Esophagus squamous epithelium (tissue), 4 donors: ENCODE measurements around the gene ZNF549.

Experiments used
- CTCF ChIP-seq, 6 experiments: fragments of 450-650 bp in 4 of 6; fragments of 200-600 bp in 2 of 6; sonication (generic) in 2 of 6; IDR thresholded peaks; one replicate each; pipeline ENCODE4 v1.5.1; 2016 to 2019; ENCODE audit warnings: antibody characterized with exemption in 6 of 6, mild to moderate bottlenecking in 4 of 6, moderate library complexity in 4 of 6
- POLR2A ChIP-seq, 4 donors: fragments of 450-650 bp; IDR thresholded peaks; one replicate each; pipeline ENCODE4 v1.6.1; 2017; ENCODE audit warnings: antibody characterized with exemption in 4 of 4, mild to moderate bottlenecking in 4 of 4, moderate library complexity in 3 of 4

GRCh38 chr19:57558525-57558924, 31.4 kb downstream of the ZNF549 start:
- TF ChIP-seq CTCF (IDR thresholded peaks at IDR 0.05) (no peak), POLR2A (IDR thresholded peaks at IDR 0.05) (no peak)
